AG09309 (cell line): ENCODE measurements around the gene MAGEA8.
"Not testable (repeated sequence)": the region's sequence is repeated elsewhere in the genome, so short reads cannot be mapped to it uniquely, and the experiment has no call there.

Experiments used
- DNase-seq: peaks from one replicate; pipeline ENCODE4 v3.0.0-alpha.2; 2010; ENCODE audit warnings: low read depth
- H3K4me3 ChIP-seq: 2 replicates; pipeline ENCODE4 v1.5.1; 2011; ENCODE audit warnings: mild to moderate bottlenecking, low read depth, low read length, moderate library complexity; ENCODE audit not compliant: control insufficient read depth
- TF ChIP-seq, protein P1 (sequence below): IDR thresholded peaks from 2 replicates; pipeline ENCODE4 v1.5.1; 2011; ENCODE audit warnings: mild to moderate bottlenecking, low read depth, low read length, inconsistent platforms; ENCODE audit not compliant: insufficient read depth, control insufficient read depth; ENCODE audit errors: missing control alignments

Gene MAGEA8

DNA sequence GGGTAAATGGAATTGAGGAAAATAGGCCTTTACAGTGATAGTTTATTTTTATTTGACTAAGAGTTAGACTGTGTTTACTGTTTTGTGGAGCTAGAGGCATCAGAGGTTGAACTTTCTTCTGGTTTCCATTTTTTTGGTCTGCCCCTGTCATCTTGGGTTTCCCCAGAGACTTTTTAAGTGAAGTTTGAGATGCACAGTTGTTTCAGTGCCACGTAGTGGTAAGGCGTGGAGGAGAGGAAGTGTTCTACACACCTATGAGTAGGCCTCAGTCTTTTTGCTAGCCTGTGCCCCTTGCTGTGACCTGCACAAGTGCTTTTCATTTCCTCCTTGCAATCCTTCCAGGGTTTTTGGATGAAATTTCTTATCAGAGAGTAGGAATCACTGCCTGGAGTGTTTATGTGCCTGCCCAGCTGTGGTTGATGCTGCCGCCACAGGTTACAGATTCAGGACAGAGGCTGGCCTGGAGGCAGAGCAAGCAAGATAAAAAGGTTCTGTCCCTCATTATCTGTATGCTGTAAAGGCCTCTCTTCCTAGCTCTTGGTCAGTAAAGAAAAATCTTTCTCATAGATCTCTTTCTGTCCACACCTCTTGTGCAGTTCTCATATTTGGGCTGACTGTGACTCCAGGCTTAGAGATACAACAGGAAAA lies 35.9 kb downstream of the MAGEA8 start:
- DNase-seq, result no peak
- H3K4me3 ChIP-seq, result no peak overlapping the region
- TF ChIP-seq, protein P1, sequence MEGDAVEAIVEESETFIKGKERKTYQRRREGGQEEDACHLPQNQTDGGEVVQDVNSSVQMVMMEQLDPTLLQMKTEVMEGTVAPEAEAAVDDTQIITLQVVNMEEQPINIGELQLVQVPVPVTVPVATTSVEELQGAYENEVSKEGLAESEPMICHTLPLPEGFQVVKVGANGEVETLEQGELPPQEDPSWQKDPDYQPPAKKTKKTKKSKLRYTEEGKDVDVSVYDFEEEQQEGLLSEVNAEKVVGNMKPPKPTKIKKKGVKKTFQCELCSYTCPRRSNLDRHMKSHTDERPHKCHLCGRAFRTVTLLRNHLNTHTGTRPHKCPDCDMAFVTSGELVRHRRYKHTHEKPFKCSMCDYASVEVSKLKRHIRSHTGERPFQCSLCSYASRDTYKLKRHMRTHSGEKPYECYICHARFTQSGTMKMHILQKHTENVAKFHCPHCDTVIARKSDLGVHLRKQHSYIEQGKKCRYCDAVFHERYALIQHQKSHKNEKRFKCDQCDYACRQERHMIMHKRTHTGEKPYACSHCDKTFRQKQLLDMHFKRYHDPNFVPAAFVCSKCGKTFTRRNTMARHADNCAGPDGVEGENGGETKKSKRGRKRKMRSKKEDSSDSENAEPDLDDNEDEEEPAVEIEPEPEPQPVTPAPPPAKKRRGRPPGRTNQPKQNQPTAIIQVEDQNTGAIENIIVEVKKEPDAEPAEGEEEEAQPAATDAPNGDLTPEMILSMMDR, result no peak

DNA sequence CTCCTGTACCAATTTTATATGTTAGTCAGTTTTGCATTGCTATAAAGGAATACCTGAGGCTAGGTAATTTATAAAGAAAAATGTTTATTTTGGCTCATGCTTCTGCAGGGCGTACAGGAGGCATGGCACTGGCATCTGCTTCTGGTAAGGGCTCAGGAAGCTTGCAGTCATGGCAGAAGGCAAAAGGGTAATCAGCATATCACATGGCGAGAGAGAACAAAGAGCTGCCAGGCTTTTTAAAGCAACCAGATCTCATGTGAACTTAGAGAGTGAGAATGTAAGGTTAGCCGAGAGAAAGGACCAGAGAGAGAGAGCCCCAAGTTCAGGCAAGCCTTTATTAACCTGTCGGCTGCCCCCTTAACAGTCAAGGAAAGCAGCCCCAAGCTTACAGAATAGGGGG lies 42.9 kb downstream of the MAGEA8 start:
- H3K4me3 ChIP-seq, DNase-seq: not testable (repeated sequence)

DNA sequence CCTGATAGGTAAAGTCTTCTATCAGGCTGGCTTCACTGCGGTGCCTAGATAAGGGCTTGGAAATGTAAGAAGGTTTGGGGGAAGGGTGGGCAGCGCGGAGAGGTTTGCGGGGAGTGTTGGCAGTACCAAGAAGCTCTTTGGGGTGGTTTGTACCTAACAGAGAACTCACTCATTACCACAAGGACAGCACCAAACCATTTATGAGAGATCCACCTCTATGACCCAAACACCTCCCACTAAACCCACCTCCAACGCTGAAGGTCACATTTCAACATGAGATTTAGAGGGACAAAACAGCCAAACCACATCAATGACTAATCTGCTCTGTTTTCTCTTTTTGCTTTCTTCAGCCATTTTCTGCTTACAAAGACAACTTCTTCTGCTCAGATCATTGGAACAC lies 43.5 kb downstream of the MAGEA8 start:
- H3K4me3 ChIP-seq, DNase-seq: not testable (repeated sequence)

DNA sequence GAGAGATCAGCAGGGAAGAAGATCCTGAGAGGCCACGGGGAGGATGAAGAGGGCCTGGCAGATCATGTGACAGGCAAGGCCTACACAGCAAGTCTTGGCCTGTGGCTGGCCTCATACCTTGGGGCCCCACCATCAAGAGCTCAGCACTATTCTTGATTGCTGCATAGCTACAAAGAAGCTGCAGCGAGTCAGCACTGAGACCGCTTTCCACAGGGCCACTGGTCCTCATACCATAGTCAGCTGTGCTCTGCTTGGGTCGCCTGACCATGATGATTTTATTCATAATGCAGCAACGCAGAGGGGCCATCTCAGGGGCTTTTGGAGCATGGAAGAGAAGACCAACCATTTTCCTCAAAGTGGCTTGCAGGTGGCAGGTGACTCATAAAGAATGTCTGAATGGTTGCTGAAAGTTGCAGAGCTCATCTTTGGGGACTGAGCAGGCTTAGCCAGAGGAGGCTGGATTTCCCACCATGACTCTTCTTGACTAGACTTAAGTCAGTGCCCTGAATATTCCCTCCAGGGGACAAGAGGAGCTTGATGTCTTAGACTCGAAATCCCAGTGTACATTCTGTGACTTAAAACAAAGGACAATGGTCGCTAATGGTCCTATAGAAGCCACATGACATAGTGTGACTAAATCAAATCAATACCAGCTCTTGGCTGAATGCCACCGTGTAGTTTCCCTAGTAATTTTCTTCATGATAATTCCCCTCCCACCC lies 46.4 kb downstream of the MAGEA8 start:
- H3K4me3 ChIP-seq, DNase-seq: not testable (repeated sequence)

DNA sequence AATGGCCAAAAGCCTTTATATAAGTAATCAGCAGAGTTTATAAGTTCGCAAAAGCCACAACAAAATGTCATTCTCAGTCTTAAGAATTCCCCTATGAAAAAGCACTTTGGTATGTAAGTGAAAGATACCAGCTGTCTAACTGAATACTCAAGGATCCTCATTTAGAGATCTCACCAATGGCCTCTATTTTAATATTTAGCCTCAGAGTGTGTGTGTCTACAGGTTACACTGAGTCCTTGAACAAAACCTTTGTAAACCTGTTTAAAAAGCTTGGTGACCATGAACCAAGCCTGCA lies 46.9 kb downstream of the MAGEA8 start:
- not testable (repeated sequence) for DNase-seq, H3K4me3 ChIP-seq

DNA sequence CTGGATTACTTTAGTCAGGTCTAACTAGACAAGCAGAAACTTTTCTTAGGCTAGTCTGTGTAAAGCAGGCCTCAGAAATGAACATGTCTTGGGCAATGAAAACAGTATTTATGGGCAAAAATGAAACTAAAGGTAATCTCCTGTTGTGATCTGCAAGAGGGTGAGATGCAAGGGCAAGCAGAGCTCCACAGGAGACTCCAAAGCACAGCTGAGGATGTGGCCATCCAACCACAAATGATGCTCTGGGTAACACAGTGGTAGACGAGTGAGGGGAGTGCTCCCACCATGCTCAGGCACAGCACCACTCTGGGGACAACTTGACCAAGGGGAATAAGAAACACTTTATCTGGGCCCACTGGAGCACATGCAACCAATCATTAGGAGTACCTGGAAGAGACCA lies 47.7 kb downstream of the MAGEA8 start:
- not testable (repeated sequence) for DNase-seq, H3K4me3 ChIP-seq

DNA sequence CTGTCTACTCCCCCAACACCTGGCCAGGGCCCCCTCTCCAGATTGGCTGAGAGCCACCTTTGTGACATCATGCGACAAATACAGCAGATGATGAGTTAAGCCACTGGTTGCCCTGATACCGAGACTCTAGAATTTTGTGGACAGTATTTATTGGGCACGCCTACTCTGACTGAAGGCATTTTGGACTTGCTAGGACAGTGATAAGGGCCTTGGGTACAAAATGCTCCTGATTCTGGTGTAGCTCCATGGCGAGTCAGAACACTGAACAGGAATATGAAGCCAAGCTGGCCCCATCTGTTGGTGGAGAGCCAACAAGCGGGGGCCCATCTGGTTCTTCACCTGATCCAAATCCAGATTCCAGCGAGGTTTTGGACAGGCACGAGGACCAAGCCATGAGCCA lies 48.4 kb downstream of the MAGEA8 start, which contains the start of gene HSFX4:
HSFX4 (plus strand) TSS at position 174 of the 400 bp plus-strand sequence; CDS start at position 246, 72 bp downstream.
- H3K4me3 ChIP-seq, DNase-seq: not testable (repeated sequence)

DNA sequence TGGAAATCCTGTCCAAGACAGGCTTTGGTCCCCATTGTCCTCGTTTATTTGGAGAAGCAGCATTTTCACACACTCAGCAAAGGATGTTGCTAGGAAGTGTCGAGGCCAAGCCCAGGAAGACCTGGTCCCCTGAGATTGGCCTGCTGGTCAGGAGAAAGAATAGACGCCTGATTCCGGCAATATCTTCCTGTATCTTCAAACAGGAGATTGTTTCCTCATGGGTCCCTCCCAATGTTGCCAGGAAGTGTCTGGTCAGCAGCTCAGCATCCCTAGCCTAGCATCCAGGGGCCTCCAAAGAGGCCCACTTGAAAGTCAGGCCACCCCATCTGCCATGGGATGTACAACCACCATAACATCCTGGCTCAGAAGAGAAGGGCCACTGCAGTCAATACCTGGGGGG lies 50.4 kb downstream of the MAGEA8 start:
- not testable (repeated sequence) for DNase-seq, H3K4me3 ChIP-seq

DNA sequence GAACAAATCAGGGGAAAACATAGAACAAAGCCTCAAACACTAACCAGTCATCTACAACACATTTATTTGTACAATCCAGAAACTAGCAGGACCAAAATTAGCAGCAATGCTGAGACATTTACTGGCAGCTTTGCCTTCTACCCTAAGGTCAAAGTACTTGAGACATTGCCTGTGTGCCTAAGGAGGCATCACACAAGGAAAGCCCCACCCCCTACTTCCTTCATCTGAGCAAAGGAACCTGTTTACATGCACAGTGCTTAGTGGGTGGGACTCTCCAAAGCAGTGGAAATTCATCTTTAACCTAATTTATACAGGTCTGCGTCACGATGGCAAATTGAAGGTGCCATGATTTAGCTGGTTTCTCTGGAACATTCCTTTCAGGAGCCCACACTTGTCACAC lies 51.2 kb downstream of the MAGEA8 start:
- not testable (repeated sequence) for H3K4me3 ChIP-seq, DNase-seq

DNA sequence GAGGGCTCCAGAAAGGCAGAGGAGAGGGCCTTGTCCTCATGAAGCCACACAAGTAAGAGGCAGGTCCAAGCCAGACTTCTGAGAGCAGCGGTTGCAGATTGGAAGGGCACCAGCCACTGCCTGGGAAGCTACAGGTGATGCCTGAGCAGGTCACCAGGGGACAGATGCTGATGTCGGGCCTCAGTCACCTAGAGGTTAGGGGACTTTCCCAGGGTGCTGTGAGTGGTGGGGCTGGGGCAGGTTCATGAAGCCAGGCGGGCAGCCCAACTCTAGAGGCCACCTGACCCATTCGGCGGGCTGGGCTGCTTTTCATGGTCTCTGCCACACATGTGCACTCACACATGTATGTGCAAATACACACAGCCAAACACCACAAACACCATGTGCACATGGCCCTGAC lies 52.0 kb downstream of the MAGEA8 start:
- not testable (repeated sequence) for DNase-seq

DNA sequence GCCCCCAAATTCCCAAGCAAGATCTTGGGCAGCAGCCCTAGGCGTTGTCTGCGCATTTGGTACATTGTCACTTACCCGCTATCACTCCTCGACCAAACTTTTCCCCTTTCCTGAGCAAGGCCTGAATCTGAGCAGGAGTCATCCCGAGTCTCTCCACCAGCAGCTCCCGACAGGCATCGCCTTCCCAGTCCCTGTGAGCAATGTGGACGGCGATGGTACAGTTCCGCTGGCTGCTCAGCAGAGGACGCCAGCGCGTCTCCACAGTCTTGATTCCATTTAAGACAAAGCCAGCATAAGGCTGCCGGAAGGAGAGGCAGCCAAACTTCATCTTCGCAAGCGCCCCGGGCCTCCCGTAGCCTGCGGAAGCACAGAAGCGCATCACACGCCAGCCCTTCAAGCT lies 52.6 kb downstream of the MAGEA8 start:
- not testable (repeated sequence) for H3K4me3 ChIP-seq, DNase-seq

More for the DNA sequence above, 52.0 kb downstream of the MAGEA8 start:
- not testable (repeated sequence) for H3K4me3 ChIP-seq
